Upper lobe of right lung (tissue), 1 donor: ENCODE results near the gene MCRIP2. TPM values are rescaled to one million over a fixed set of nuclear protein-coding genes. Genes with fewer than 3 reads are reported as not detected.
A peak's percentile ranks its signal among the peaks of the same experiment; 100 is the strongest.

ENCODE experiments used
- ATAC-seq: fragments of 200-7000 bp; cut with Tn5 transposase; one replicate; pipeline ENCODE4 v1.9.1; 2020; ENCODE audit warnings: mild to moderate bottlenecking, moderate library complexity
- DNase-seq: peaks from one replicate; pipeline ENCODE4 v3.0.0-alpha.2; 2020
- H3K27ac ChIP-seq: fragments of 200-600 bp; one replicate; pipeline ENCODE4 v1.8.0; 2022
- H3K27me3 ChIP-seq: fragments of 200-600 bp; one replicate; pipeline ENCODE4 v1.8.0; 2022; ENCODE audit warnings: mild to moderate bottlenecking
- H3K36me3 ChIP-seq: fragments of 200-600 bp; one replicate; pipeline ENCODE4 v1.8.0; 2022
- H3K4me1 ChIP-seq: fragments of 200-600 bp; one replicate; pipeline ENCODE4 v1.8.0; 2022
- H3K4me3 ChIP-seq: fragments of 200-600 bp; one replicate; pipeline ENCODE4 v1.8.0; 2022; ENCODE audit warnings: mild to moderate bottlenecking
- H3K9me3 ChIP-seq: fragments of 200-600 bp; one replicate; pipeline ENCODE4 v1.8.0; 2022
- intact Hi-C: fragments of 100-400 bp; cut with DNase I; formaldehyde crosslinking; loops from one replicate; pipeline ENCODE4 v1.11.0; 2022
- total RNA-seq: library from RNA; stranded (reverse); fragmentation: NEBNext Ultra II Directional; extraction: Animal tissue kit (Norgen Biotek cat#: 25700); gene quantifications from one replicate; pipeline ENCODE4 v1.2.1, GENCODE V29; 2021
- TF ChIP-seq, protein P1 (sequence below): fragments of 200-600 bp; IDR thresholded peaks from one replicate; pipeline ENCODE4 v1.8.0; 2022; ENCODE audit warnings: antibody characterized with exemption
- donor health status: DM: no; HTN: yes; CAD: no; lungs with severe emphysema.

MCRIP2 gene
- total RNA-seq, 1 donor from 2014 or later = 57.9 TPM

DNA sequence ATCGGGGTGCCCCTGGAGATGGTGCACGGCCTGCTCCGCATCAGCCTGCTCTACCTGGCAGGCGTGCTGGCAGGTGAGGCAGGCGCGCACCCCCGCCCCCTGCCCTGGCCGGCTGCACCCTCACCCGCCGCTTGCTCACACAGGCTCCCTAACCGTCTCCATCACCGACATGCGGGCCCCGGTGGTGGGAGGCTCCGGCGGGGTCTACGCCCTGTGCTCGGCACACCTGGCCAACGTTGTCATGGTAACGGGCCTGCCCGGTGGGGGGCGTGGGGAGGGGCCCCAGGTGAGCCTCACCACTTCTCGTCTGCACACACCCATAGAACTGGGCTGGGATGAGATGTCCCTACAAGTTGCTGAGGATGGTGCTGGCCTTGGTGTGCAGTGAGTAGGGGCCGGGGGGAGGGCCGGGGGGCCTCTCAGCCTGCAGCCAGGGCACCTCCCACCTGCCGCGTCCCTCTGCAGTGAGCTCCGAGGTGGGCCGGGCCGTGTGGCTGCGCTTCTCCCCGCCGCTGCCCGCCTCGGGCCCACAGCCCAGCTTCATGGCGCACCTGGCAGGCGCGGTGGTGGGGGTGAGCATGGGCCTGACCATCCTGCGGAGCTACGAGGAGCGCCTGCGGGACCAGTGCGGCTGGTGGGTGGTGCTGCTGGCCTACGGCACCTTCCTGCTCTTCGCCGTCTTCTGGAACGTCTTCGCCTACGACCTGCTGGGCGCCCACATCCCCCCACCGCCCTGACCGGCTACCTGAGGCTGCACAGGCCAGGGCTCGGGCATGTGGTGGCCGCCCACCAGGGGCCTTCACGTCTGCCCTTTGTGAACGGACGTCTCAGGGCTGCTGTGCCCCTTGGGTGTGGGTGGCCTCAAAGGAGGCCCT is 35.9 kb downstream of the MCRIP2 start:
- ATAC-seq (no peak), DNase-seq (no peak)
- peaks cover 23% of the 10 kb centered on the region for H3K4me1 ChIP-seq
- H3K9me3 ChIP-seq = no peaks in the 10 kb centered on the region
- no peak overlapping the region for H3K27ac ChIP-seq
- TF ChIP-seq, protein P1, sequence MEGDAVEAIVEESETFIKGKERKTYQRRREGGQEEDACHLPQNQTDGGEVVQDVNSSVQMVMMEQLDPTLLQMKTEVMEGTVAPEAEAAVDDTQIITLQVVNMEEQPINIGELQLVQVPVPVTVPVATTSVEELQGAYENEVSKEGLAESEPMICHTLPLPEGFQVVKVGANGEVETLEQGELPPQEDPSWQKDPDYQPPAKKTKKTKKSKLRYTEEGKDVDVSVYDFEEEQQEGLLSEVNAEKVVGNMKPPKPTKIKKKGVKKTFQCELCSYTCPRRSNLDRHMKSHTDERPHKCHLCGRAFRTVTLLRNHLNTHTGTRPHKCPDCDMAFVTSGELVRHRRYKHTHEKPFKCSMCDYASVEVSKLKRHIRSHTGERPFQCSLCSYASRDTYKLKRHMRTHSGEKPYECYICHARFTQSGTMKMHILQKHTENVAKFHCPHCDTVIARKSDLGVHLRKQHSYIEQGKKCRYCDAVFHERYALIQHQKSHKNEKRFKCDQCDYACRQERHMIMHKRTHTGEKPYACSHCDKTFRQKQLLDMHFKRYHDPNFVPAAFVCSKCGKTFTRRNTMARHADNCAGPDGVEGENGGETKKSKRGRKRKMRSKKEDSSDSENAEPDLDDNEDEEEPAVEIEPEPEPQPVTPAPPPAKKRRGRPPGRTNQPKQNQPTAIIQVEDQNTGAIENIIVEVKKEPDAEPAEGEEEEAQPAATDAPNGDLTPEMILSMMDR = no peak
- H3K4me3 ChIP-seq = no peak overlapping the region
- intact Hi-C loops = no loop called here
- no peaks in the 10 kb centered on the region for H3K27me3 ChIP-seq
- peaks cover 22% of the 10 kb centered on the region for H3K36me3 ChIP-seq

DNA sequence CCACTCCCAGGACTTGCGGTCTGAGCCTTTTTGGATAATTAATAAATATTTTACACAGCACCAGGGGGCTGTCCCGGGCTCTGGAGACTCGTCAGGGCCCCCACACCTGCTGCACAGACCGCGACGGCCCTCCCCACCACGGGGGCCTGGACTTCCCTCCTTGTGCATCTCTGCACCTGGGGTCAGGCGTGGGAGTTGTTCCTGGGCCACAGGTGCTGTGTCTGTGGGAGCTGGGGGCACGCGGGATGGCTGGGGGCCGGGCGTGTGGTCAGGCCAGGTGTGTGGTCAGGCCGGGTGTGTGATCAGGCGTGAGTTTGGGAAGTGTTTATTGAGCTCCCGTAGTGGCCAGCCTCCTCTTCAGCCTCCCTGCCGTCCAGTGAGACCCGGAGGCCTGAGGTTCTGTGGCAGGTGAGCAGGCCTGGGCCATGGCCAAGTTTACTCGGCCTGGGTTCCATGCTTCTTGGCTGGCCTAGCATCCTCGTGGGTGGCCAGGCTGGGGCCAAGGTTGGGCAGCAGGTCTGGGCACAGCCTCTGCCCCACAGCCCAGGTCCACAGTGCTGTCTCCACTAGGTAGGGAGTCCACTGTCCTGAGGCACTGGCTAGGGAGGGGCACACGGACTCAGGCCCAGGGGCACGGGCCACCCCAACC is 36.7 kb downstream of the MCRIP2 start:
- no peak for ATAC-seq
- Histone ChIP-seq H3K36me3 (peaks cover 20% of the 10 kb centered on the region), H3K4me1 (peaks cover 27% of the 10 kb centered on the region), H3K27ac (no peak overlapping the region), H3K27me3 (no peaks in the 10 kb centered on the region), H3K9me3 (no peaks in the 10 kb centered on the region), H3K4me3 (no peak overlapping the region)
- TF ChIP-seq, protein P1 = no peak
- intact Hi-C loops = no loop called here
- DNase-seq = no peak

DNA sequence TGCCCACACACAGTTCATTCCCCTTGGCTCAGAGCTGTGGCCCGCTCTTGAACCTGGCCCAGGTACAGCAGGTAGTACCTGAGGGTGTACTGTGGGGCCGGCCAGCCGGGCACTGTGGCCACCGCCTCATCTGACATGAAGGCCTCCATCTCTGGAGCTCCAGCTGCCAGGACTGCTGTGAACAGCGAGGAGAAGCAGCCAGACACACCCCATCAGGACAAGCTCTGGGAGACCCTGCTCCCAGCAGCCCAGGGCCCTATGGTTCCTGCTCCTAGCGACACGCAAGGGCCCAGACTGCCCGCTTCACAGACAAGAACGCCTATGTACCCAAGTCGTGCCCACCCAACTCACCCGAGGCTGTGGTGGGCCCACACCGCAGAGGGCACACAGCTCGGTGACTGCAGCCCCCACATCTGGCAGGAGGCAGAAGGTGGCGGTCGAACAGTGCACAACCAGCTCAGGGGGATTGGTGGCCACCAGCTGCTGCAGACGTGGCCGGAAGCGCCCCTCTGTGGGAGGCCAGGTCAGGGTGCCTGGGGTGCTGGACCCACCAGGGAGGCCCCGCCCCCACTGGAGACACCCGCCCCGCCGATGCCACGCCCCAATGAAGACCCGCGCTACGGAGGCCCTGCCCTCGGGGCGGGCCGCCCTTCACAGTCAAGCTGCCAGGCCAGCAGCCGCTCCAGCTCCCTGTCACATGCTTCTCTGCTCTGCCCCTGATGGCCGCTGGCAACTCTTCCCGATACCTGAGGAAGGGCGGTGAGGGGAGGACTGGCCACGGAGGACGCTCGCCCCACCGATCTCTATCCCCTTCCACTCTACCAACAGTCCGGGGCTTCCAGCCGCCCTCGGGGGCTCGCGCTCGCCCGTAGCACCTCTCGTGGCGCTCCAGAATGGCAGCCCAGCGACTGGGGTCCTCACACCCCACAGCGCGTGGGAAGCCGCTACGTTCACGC is 37.5 kb downstream of the MCRIP2 start:
- Histone ChIP-seq H3K4me3 (peak overlapping the region; percentile 70), H3K27me3 (no peaks in the 10 kb centered on the region), H3K36me3 (peaks cover 17% of the 10 kb centered on the region), H3K27ac (peak overlapping the region; percentile 77), H3K9me3 (no peaks in the 10 kb centered on the region), H3K4me1 (peaks cover 31% of the 10 kb centered on the region)
- intact Hi-C loops = no loop called here
- ATAC-seq = peak; percentile 13
- DNase-seq = peak; percentile 86
- TF ChIP-seq, protein P1 = no peak

DNA sequence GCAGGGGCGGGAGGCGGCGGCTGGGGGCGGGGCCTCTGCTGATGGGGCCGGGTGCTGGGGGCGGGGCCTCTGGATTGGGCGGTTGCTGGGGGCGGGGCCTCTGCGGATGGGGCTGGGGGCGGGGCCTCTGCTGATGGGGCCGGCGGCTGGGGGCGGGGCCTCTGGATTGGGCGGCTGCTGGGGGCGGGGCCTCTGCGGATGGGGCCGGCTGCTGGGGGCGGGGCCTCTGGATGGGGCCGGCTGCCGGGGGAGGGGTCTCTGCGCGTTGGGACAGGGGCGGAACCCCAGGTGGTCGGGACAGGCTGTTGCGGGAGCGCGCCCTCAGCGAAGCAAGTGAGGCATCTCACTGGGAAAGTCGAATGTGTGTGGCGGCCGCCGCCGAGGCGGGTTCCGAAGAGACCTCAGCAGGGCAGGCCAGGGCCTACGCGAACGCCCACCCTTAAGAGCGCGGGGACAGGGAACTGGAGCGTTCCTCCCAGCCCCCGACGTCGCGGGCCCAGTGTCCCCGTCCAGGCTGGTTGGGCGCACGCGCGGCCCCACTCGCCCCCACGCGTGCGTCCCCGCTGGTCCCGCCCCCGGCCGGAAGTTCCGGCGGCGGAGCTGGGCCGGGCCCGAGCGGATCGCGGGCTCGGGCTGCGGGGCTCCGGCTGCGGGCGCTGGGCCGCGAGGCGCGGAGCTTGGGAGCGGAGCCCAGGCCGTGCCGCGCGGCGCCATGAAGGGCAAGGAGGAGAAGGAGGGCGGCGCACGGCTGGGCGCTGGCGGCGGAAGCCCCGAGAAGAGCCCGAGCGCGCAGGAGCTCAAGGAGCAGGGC is 38.4 kb downstream of the MCRIP2 start, which contains the start of gene STUB1:
Gene STUB1 (plus strand): TSS at position 597 of the 811 bp plus-strand sequence. CDS start 116 bp downstream, at position 713.
- TF ChIP-seq, protein P1 = no peak
- peaks cover 17% of the 10 kb centered on the region for H3K36me3 ChIP-seq
- H3K27me3 ChIP-seq = no peaks in the 10 kb centered on the region
- no peaks in the 10 kb centered on the region for H3K9me3 ChIP-seq
- peak within 1 kb of the TSS; percentile 70 for H3K4me3 ChIP-seq
- H3K4me1 ChIP-seq = peaks cover 30% of the 10 kb centered on the region
- intact Hi-C loops = no loop called here
- H3K27ac ChIP-seq = peak within 1 kb of the TSS; percentile 89
- DNase-seq (peak; percentile 94), ATAC-seq (peak; percentile 84)

DNA sequence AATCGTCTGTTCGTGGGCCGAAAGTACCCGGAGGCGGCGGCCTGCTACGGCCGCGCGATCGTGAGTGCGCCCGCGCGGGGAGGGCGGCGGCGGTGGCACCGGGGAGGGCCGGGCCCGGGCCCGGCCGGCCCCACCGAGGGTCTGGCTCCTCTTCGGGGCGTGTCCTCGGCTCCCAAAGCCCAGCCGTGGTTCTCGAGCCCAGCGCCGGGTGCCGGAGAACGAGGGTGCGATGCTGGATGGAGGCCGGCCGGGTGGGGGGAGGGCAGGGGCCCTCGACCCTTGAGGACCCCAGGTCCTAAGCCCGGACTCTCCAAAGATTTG is 39.0 kb downstream of the MCRIP2 start:
- H3K27ac ChIP-seq = peak overlapping the region; percentile 89
- H3K27me3 ChIP-seq = no peaks in the 10 kb centered on the region
- TF ChIP-seq, protein P1 = no peak
- H3K4me3 ChIP-seq = peak overlapping the region; percentile 70
- H3K4me1 ChIP-seq = peaks cover 32% of the 10 kb centered on the region
- DNase-seq = no peak
- no peak for ATAC-seq
- H3K9me3 ChIP-seq = no peaks in the 10 kb centered on the region
- peaks cover 17% of the 10 kb centered on the region for H3K36me3 ChIP-seq
- intact Hi-C loops = no loop called here
